ENCODE results near the gene TMX4. TPM values are rescaled to one million over a fixed set of nuclear protein-coding genes. Genes with fewer than 3 reads are reported as not detected.

TMX4 gene
- total and polyA plus RNA-seq, 4 donors, result 7.8 to 45.2 (median 19.5) TPM

DNA sequence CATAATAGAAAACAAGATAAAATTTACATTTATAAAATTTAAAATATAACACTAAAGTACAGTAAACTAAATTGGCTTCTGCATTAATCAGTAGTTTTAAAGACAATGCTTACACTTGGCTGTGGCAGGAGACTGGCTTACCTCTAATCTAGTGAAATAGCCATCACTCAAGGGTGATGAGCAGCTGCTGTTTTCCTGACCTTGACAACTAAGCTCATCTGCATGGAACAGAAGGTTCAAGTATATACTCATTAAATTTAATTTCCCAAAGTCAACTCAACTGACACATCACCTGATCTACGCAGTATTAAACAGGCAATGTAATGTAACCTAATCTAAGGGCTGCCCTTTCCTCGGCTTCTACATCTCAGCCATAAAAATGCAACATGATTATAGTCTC is 14.5 kb downstream of the TMX4 start:
- H3K4me1 ChIP-seq (ENCODE audit: control insufficient read depth in 5 of 5, insufficient read depth in 5 of 5, low read length in 5 of 5), result peaks cover 0 to 2% (median 0%) of the 10 kb centered on the region in 5 donors
- H3K9me3 ChIP-seq (ENCODE audit: control insufficient read depth in 4 of 4, insufficient read depth in 3 of 4, low read length in 3 of 4), result no peaks in the 10 kb centered on the region
- 68 to 96% methylated on average over 2 of the region's 2 CpGs for WGBS, 2 donors
- DNase-seq, result no peak
- no peak overlapping the region for H3K4me3 ChIP-seq
- no peak for TF ChIP-seq CTCF (IDR thresholded peaks at IDR 0.05; ENCODE audit: control extremely low read depth, extremely low read depth)
- no peaks in the 10 kb centered on the region for H3K27me3 ChIP-seq (ENCODE audit: control insufficient read depth in 3 of 3, insufficient read depth in 3 of 3, low read length in 2 of 3)
- no peak for ATAC-seq (ENCODE audit: insufficient read depth, low FRiP score)
- H3K9ac ChIP-seq (ENCODE audit: insufficient read depth in 1 of 2, low read length in 2 of 2), result no peak overlapping the region
- peaks cover 0 to 14% (median 2%) of the 10 kb centered on the region in 4 donors for H3K36me3 ChIP-seq (ENCODE audit: control insufficient read depth in 4 of 4, insufficient read depth in 4 of 4, low read length in 4 of 4)
- H3K27ac ChIP-seq (ENCODE audit: low read depth in 1 of 2, low read length in 1 of 2), result no peak overlapping the region

DNA sequence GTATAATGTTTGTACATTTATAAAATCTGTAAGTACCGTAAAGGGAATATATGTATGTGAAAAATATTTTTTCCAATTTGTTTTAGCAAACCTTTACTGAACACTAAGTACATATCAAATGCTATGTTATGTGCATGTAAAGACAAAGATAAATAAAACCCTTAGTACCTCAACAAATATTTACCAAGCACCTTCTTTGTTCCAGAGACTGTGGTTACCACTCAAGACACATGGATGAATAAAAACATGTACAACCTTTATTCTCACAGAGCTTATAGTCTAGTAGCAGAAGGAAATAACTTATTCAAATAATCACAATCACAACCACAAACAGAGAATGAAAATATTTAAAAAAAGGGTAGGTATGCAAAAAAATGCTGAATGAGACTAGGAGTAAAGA is 17.5 kb downstream of the TMX4 start:
- DNase-seq, result no peak
- TF ChIP-seq CTCF (IDR thresholded peaks at IDR 0.05; ENCODE audit: control extremely low read depth, extremely low read depth), result no peak
- H3K27me3 ChIP-seq (ENCODE audit: control insufficient read depth in 3 of 3, insufficient read depth in 3 of 3, low read length in 2 of 3), result no peaks in the 10 kb centered on the region
- H3K4me3 ChIP-seq, result no peak overlapping the region
- no peaks in the 10 kb centered on the region for H3K9me3 ChIP-seq (ENCODE audit: control insufficient read depth in 4 of 4, insufficient read depth in 3 of 4, low read length in 3 of 4)
- ATAC-seq (ENCODE audit: insufficient read depth, low FRiP score), result no peak
- H3K9ac ChIP-seq (ENCODE audit: insufficient read depth in 1 of 2, low read length in 2 of 2), result no peak overlapping the region
- H3K27ac ChIP-seq (ENCODE audit: low read depth in 1 of 2, low read length in 1 of 2), result no peak overlapping the region
- WGBS, 2 donors, result 94 to 97% methylated on average over 1 of the region's 1 CpG
- peaks cover under 1 to 24% (median 12%) of the 10 kb centered on the region in 4 donors for H3K36me3 ChIP-seq (ENCODE audit: control insufficient read depth in 4 of 4, insufficient read depth in 4 of 4, low read length in 4 of 4)
- H3K4me1 ChIP-seq (ENCODE audit: control insufficient read depth in 5 of 5, insufficient read depth in 5 of 5, low read length in 5 of 5), result peaks cover 0 to 2% (median 0%) of the 10 kb centered on the region in 5 donors

DNA sequence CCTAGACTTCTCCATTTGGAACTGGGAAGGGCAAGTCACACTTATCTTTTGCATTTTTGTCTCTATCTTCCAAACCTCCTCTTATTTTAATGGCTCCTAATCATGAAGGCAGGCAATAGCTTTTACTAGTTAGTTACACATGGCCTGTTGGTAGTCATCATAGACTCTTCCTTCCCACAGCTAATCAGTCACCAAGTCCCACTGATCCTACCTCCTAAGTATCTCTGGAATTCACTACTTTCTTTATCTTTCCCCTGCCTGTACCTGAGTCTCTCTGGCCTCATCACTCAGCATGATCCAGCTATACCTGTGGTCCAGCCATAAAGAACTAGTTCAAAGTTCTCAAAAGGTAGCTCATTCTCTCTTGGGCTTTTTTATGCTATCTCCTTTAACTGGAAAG is 18.8 kb downstream of the TMX4 start:
- no peaks in the 10 kb centered on the region for H3K9me3 ChIP-seq (ENCODE audit: control insufficient read depth in 4 of 4, insufficient read depth in 3 of 4, low read length in 3 of 4)
- no peaks in the 10 kb centered on the region for H3K27me3 ChIP-seq (ENCODE audit: control insufficient read depth in 3 of 3, insufficient read depth in 3 of 3, low read length in 2 of 3)
- peaks cover 0 to 2% (median 0%) of the 10 kb centered on the region in 5 donors for H3K4me1 ChIP-seq (ENCODE audit: control insufficient read depth in 5 of 5, insufficient read depth in 5 of 5, low read length in 5 of 5)
- no peak overlapping the region for H3K9ac ChIP-seq (ENCODE audit: insufficient read depth in 1 of 2, low read length in 2 of 2)
- no peak overlapping the region for H3K27ac ChIP-seq (ENCODE audit: low read depth in 1 of 2, low read length in 1 of 2)
- H3K36me3 ChIP-seq (ENCODE audit: control insufficient read depth in 4 of 4, insufficient read depth in 4 of 4, low read length in 4 of 4), result peaks cover 4 to 35% (median 20%) of the 10 kb centered on the region in 4 donors
- no peak for TF ChIP-seq CTCF (IDR thresholded peaks at IDR 0.05; ENCODE audit: control extremely low read depth, extremely low read depth)
- no peak for ATAC-seq (ENCODE audit: insufficient read depth, low FRiP score)
- no peak for DNase-seq
- H3K4me3 ChIP-seq, result no peak overlapping the region

GRCh38 chr20:7996898-7997297 is 22.7 kb downstream of the TMX4 start:
- Histone ChIP-seq H3K4me1 (ENCODE audit: control insufficient read depth in 5 of 5, insufficient read depth in 5 of 5, low read length in 5 of 5) (no peaks in the 10 kb centered on the region), H3K4me3 (no peak overlapping the region), H3K9ac (ENCODE audit: insufficient read depth in 1 of 2, low read length in 2 of 2) (no peak overlapping the region), H3K36me3 (ENCODE audit: control insufficient read depth in 4 of 4, insufficient read depth in 4 of 4, low read length in 4 of 4) (peaks cover 4 to 49% (median 34%) of the 10 kb centered on the region in 4 donors), H3K27me3 (ENCODE audit: control insufficient read depth in 3 of 3, insufficient read depth in 3 of 3, low read length in 2 of 3) (no peaks in the 10 kb centered on the region), H3K9me3 (ENCODE audit: control insufficient read depth in 4 of 4, insufficient read depth in 3 of 4, low read length in 3 of 4) (peaks cover 0 to 4% (median 1%) of the 10 kb centered on the region in 4 donors), H3K27ac (ENCODE audit: low read depth in 1 of 2, low read length in 1 of 2) (no peak overlapping the region)
- ATAC-seq (ENCODE audit: insufficient read depth, low FRiP score) (no peak), DNase-seq (no peak)
- WGBS, 2 donors, result 98 to 99% methylated on average over 3 of the region's 3 CpGs
- no peak for TF ChIP-seq CTCF (IDR thresholded peaks at IDR 0.05; ENCODE audit: control extremely low read depth, extremely low read depth)

Data from lung (tissue), 12 donors.